ENCODE data around the gene CTAG1A. TPM values are rescaled to one million over a fixed set of nuclear protein-coding genes. Genes with fewer than 3 reads are reported as not detected.

The CTAG1A gene
- total RNA-seq, 4 donors from 2014 or later = not detected

DNA sequence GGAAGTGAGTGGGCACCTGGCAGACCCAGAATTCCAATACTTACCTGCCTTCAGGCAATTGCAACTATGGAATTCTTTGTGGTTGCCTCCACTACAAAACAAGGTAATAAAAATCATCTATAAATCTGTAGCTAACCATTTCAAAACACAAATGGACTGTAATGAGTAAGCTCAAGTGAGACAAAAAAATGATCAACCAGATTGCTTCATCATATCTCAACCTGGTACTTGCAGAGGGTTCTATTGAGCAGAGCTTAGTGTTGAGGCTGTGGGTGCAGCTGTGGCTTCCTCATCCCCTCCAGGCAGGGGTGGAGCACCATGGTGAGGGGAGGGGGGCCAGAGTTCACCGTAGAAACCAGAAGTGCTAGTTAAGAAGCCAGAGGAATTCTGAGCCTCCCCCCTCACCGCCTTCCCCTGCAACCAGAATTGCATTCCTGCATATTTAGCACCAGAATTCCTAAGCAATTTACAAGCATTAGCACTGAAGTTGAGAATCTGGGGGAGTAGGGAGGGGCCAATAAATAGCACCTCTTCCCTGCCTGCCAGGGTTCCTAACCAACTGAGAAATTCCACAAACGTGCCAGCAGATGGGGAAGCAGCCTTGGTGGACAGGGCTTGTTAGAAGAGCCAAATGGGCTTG, 11.5 kb downstream of the CTAG1A start:
- no peaks in the 10 kb centered on the region for H3K36me3 ChIP-seq
- no peak overlapping the region for H3K27ac ChIP-seq
- no peaks in the 10 kb centered on the region for H3K4me1 ChIP-seq
- H3K9me3 ChIP-seq = peaks cover 0 to 3% (median 0%) of the 10 kb centered on the region in 3 donors
- no peak for TF ChIP-seq POLR2A (IDR thresholded peaks at IDR 0.05)
- TF ChIP-seq, protein P1, sequence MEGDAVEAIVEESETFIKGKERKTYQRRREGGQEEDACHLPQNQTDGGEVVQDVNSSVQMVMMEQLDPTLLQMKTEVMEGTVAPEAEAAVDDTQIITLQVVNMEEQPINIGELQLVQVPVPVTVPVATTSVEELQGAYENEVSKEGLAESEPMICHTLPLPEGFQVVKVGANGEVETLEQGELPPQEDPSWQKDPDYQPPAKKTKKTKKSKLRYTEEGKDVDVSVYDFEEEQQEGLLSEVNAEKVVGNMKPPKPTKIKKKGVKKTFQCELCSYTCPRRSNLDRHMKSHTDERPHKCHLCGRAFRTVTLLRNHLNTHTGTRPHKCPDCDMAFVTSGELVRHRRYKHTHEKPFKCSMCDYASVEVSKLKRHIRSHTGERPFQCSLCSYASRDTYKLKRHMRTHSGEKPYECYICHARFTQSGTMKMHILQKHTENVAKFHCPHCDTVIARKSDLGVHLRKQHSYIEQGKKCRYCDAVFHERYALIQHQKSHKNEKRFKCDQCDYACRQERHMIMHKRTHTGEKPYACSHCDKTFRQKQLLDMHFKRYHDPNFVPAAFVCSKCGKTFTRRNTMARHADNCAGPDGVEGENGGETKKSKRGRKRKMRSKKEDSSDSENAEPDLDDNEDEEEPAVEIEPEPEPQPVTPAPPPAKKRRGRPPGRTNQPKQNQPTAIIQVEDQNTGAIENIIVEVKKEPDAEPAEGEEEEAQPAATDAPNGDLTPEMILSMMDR (IDR thresholded peaks at IDR 0.05 in 4 of 5, conservative IDR thresholded peaks at IDR 0.05 in 1 of 5) = no peak
- DNase-seq (no peak), ATAC-seq (no peak)
- in situ Hi-C loops (cut with MboI; ENCODE audit: low sequenced_read_pairs in 4 of 4) = no loop called here
- no peaks in the 10 kb centered on the region for H3K27me3 ChIP-seq
- intact Hi-C loops (cut with DNase I; ENCODE audit: low total_unique reads) = no loop called here
- no peak overlapping the region for H3K4me3 ChIP-seq

DNA sequence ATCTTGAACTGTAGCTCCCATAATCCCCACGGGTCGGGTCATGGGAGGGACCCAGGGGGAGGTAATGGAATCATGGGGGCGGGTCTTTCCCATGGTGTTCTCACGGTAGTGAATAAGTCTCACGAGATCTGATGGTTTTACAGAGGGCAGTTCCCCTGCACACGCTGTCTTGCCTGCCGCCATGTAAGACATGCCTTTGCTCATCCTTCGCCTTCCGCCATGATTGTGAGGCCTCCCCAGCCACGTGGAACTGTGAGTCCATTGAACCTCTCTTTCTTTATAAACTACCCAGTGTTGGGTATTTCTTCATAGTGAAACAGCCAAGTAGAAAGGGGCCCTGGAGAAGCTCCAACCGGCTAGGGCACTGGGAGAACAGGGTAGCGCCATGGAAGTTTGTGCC, 12.3 kb downstream of the CTAG1A start:
- intact Hi-C loops (cut with DNase I; ENCODE audit: low total_unique reads) = no loop called here
- no peak for ATAC-seq
- no peak for DNase-seq

DNA sequence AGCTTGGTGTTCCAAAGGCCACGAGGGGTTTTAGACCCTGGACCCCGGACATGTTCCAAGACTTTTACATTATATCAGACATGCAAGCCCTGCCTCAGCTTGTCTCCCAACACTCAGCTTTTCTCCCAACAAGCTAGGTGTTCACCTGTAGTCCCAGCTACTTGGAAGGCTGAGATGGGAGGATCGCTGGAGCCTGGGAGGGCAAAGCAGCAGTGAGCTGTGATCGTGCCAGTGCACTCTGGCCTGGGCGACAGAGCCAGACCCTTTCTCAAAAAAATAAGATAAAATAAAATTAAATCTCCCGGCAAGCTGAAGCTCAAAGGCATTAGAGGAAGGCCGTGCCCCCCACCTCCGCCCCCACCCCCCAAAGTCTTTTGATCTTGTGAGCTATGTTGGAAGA, 13.7 kb downstream of the CTAG1A start:
- TF ChIP-seq, protein P1 (IDR thresholded peaks at IDR 0.05 in 4 of 5, conservative IDR thresholded peaks at IDR 0.05 in 1 of 5) = no peak
- TF ChIP-seq POLR2A (IDR thresholded peaks at IDR 0.05) = no peak

More for the DNA sequence above, 12.3 kb downstream of the CTAG1A start:
- no peaks in the 10 kb centered on the region for H3K4me1 ChIP-seq
- no peak overlapping the region for H3K27ac ChIP-seq
- peaks cover 0 to 3% (median 0%) of the 10 kb centered on the region in 3 donors for H3K9me3 ChIP-seq
- TF ChIP-seq, protein P1 (IDR thresholded peaks at IDR 0.05 in 4 of 5, conservative IDR thresholded peaks at IDR 0.05 in 1 of 5) = no peak
- no peak for TF ChIP-seq POLR2A (IDR thresholded peaks at IDR 0.05)
- H3K4me3 ChIP-seq = no peak overlapping the region
- H3K36me3 ChIP-seq = no peaks in the 10 kb centered on the region
- H3K27me3 ChIP-seq = no peaks in the 10 kb centered on the region
- in situ Hi-C loops (cut with MboI; ENCODE audit: low sequenced_read_pairs in 4 of 4) = no loop called here

DNA sequence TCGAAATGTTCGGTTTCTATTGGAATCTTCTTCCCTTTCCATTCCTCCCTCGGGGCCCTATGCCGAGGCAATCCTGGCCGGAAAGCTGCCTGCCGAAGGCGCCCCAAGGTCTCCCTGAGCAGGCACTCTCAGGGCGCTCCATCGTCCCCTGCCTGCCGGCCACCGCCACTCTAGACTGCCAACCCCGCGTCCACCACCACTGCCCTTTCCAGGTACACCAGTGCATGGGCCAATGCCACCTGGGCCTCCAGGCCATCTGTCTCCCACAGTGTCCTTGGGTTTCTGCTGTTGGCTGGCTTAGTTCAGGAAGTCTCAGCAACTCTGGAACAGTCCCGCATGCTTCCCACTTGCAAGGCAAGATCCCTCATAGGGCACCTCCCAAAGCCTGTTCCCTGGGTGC, 14.6 kb downstream of the CTAG1A start:
- in situ Hi-C loops (cut with MboI; ENCODE audit: low sequenced_read_pairs in 4 of 4) = no loop called here

More for the DNA sequence above, 13.7 kb downstream of the CTAG1A start:
- ATAC-seq = no peak
- intact Hi-C loops (cut with DNase I; ENCODE audit: low total_unique reads) (no loop called here), in situ Hi-C loops (cut with MboI; ENCODE audit: low sequenced_read_pairs in 4 of 4) (no loop called here)
- Histone ChIP-seq H3K4me1 (no peaks in the 10 kb centered on the region), H3K4me3 (no peak overlapping the region), H3K27ac (no peak overlapping the region), H3K36me3 (no peaks in the 10 kb centered on the region), H3K9me3 (no peaks in the 10 kb centered on the region), H3K27me3 (no peaks in the 10 kb centered on the region)
- DNase-seq = no peak

More for the DNA sequence above, 14.6 kb downstream of the CTAG1A start:
- H3K4me1 ChIP-seq = no peaks in the 10 kb centered on the region
- no peak for DNase-seq
- no peak overlapping the region for H3K4me3 ChIP-seq
- no peaks in the 10 kb centered on the region for H3K36me3 ChIP-seq
- intact Hi-C loops (cut with DNase I; ENCODE audit: low total_unique reads) = no loop called here
- no peaks in the 10 kb centered on the region for H3K9me3 ChIP-seq
- ATAC-seq = no peak
- TF ChIP-seq POLR2A (IDR thresholded peaks at IDR 0.05) = no peak
- TF ChIP-seq, protein P1 (IDR thresholded peaks at IDR 0.05 in 4 of 5, conservative IDR thresholded peaks at IDR 0.05 in 1 of 5) = no peak
- no peaks in the 10 kb centered on the region for H3K27me3 ChIP-seq
- H3K27ac ChIP-seq = no peak overlapping the region

Data from gastrocnemius medialis (tissue), 4 donors.